Type B pancreatic cell (in vitro differentiated cells): Measurements from ENCODE around the gene RERE. TPM values are rescaled to one million over a fixed set of nuclear protein-coding genes. Genes with fewer than 3 reads are reported as not detected.

Experiments used
- DNase-seq: peaks from one replicate; pipeline ENCODE4 v3.0.0; 2021; ENCODE audit warnings: mixed read lengths; ENCODE audit not compliant: unreplicated experiment; ENCODE audit errors: extremely low spot score
- H3K27ac Mint-ChIP-seq: 2 replicates; pipeline ENCODE4 v1.8.0; 2021; ENCODE audit warnings: mild to moderate bottlenecking, mixed read lengths
- H3K27me3 Mint-ChIP-seq: 2 replicates; pipeline ENCODE4 v1.8.0; 2021; ENCODE audit warnings: mixed read lengths
- H3K36me3 Mint-ChIP-seq: 2 replicates; pipeline ENCODE4 v1.8.0; 2021; ENCODE audit warnings: mixed read lengths
- H3K4me1 Mint-ChIP-seq: one replicate; pipeline ENCODE4 v1.8.0; 2021; ENCODE audit warnings: mixed read lengths; ENCODE audit not compliant: unreplicated experiment
- H3K4me3 Mint-ChIP-seq: 2 replicates; pipeline ENCODE4 v1.8.0; 2021; ENCODE audit warnings: mild to moderate bottlenecking, mixed read lengths
- H3K9me3 Mint-ChIP-seq: 2 replicates; pipeline ENCODE4 v1.8.0; 2021; ENCODE audit warnings: mixed read lengths
- total RNA-seq: library from RNA; stranded (reverse); gene quantifications from 2 replicates; pipeline ENCODE4 v1.2.1, GENCODE V29; 2021; ENCODE audit warnings: low replicate concordance
- TF ChIP-seq, protein P1 (sequence below): fragments of 200-600 bp; sonication (generic); conservative IDR thresholded peaks from 2 replicates; pipeline ENCODE4 v1.5.0; 2021; ENCODE audit warnings: antibody characterized with exemption, mild to moderate bottlenecking

RERE gene
- total RNA-seq, 1 donor from 2014 or later: 141 TPM

- TF ChIP-seq, protein P1, sequence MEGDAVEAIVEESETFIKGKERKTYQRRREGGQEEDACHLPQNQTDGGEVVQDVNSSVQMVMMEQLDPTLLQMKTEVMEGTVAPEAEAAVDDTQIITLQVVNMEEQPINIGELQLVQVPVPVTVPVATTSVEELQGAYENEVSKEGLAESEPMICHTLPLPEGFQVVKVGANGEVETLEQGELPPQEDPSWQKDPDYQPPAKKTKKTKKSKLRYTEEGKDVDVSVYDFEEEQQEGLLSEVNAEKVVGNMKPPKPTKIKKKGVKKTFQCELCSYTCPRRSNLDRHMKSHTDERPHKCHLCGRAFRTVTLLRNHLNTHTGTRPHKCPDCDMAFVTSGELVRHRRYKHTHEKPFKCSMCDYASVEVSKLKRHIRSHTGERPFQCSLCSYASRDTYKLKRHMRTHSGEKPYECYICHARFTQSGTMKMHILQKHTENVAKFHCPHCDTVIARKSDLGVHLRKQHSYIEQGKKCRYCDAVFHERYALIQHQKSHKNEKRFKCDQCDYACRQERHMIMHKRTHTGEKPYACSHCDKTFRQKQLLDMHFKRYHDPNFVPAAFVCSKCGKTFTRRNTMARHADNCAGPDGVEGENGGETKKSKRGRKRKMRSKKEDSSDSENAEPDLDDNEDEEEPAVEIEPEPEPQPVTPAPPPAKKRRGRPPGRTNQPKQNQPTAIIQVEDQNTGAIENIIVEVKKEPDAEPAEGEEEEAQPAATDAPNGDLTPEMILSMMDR: no peak
- peaks cover 20% of the 10 kb centered on the region for H3K4me1 Mint-ChIP-seq
- DNase-seq: no peak
- H3K36me3 Mint-ChIP-seq: peaks cover 31% of the 10 kb centered on the region
- peaks cover 17% of the 10 kb centered on the region for H3K9me3 Mint-ChIP-seq
- H3K4me3 Mint-ChIP-seq: no peak overlapping the region
- no peaks in the 10 kb centered on the region for H3K27me3 Mint-ChIP-seq
- H3K27ac Mint-ChIP-seq: peak overlapping the region; percentile 71
These were observed 277.0 kb downstream of the RERE start for GRCh38 chr1:8540261-8540941.

DNA sequence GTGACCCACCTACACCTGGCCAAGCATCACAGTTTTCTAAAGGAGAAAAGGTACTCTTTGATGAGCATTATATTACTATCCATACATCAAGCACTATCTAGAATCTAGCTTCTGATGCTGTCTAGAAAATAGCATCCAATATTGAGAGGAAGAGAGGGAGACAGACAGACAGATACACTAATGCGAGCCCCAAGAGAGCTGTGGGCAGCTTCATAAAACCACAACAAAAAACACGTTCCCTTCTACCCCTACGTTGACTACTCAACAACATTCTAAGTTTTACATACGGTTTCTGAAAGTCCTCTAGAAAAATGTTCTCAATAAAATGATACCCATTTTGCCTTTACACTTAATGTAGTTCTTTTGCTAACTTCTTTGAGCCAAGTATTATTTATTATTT, 277.8 kb downstream of the RERE start:
- peaks cover 22% of the 10 kb centered on the region for H3K4me1 Mint-ChIP-seq
- peaks cover 11% of the 10 kb centered on the region for H3K9me3 Mint-ChIP-seq
- H3K27ac Mint-ChIP-seq: peak overlapping the region; percentile 34
- TF ChIP-seq, protein P1: no peak
- peaks cover 26% of the 10 kb centered on the region for H3K36me3 Mint-ChIP-seq
- H3K27me3 Mint-ChIP-seq: no peaks in the 10 kb centered on the region
- no peak overlapping the region for H3K4me3 Mint-ChIP-seq
- DNase-seq: no peak

DNA sequence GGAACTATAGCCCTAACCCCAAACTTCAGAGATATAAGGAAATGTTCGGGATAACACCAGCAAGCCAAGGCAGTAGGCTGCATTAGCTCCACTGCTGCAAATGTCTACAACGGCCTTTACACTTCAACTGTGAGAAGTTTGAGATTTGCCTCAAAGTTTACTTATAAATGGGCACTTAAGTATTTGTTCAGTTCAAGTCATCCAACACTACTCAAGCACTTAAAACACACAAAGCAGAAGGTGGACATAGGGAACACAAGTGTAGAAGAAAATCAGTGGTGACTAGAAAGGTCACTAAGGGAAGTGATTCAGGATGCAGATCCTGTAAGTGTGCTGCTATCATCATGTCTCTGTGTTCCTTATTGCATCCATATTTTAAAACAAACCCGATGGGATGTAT, 278.9 kb downstream of the RERE start:
- Mint-ChIP-seq H3K4me1 (peaks cover 24% of the 10 kb centered on the region), H3K4me3 (no peak overlapping the region), H3K9me3 (peaks cover 5% of the 10 kb centered on the region), H3K27me3 (no peaks in the 10 kb centered on the region), H3K27ac (peak overlapping the region; percentile 48), H3K36me3 (peaks cover 15% of the 10 kb centered on the region)
- TF ChIP-seq, protein P1: no peak
- DNase-seq: no peak

DNA sequence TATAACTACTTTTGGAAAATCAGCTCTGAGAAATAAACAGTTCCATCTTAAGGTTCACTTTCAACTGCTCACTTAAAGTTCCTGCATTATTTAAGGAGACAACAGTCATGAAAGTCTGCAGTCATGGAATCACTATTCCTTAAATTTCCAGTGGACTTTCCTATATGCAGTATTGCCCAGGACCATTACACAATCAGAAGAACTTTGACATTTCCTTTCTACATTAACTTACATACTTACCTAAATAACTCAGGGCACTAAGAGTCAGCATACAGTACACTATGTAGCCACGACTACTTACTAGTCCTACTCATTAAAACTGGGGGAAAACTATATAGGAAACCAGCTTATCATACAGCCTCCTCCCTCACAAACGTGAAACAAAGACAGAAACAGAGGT, 279.4 kb downstream of the RERE start:
- peaks cover 30% of the 10 kb centered on the region for H3K4me1 Mint-ChIP-seq
- DNase-seq: no peak
- TF ChIP-seq, protein P1: no peak
- peak overlapping the region; percentile 48 for H3K27ac Mint-ChIP-seq
- H3K27me3 Mint-ChIP-seq: no peaks in the 10 kb centered on the region
- H3K4me3 Mint-ChIP-seq: no peak overlapping the region
- H3K36me3 Mint-ChIP-seq: peaks cover 18% of the 10 kb centered on the region
- peaks cover 5% of the 10 kb centered on the region for H3K9me3 Mint-ChIP-seq

DNA sequence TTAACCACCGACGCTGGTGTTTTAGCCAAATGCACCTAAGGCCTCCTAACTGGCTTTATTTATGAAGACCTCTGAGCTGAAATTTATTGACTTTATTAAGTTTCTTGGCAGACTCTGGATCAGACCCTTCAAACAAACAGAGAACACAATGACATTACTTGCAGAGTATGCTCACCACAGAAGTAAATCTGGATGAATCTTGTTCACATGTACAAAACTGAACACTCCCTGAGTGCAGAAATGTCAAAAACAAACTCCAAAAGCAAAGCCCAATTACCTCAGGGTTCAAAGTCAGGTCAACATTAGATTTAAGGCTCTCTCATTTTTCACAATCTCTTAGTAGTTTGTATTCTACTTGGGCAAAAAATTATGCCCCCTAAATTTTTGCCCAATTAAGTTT, 280.9 kb downstream of the RERE start:
- Mint-ChIP-seq H3K4me3 (no peak overlapping the region), H3K9me3 (peaks cover 5% of the 10 kb centered on the region), H3K4me1 (peaks cover 30% of the 10 kb centered on the region), H3K27me3 (no peaks in the 10 kb centered on the region), H3K27ac (peak overlapping the region; percentile 56), H3K36me3 (peaks cover 18% of the 10 kb centered on the region)
- DNase-seq: no peak
- TF ChIP-seq, protein P1: no peak
